Thoracic aorta (tissue), 2 donors: ENCODE data around the gene NEGR1. TPM values are rescaled to one million over a fixed set of nuclear protein-coding genes. Genes with fewer than 3 reads are reported as not detected.

Experiments
- ATAC-seq: fragments of 150-250 bp; one replicate; pipeline ENCODE4 v1.8.0; 2017; ENCODE audit warnings: low read depth; ENCODE audit not compliant: insufficient number of reproducible peaks, low FRiP score
- DNase-seq: peaks from one replicate; pipeline ENCODE4 v3.0.0-alpha.2; 2020; ENCODE audit warnings: low spot score
- H3K27ac ChIP-seq, 2 donors: fragments of 200-600 bp; sonication (generic); 1 replicate in 1 of 2; 2 replicates in 1 of 2; pipeline ENCODE4 v1.5.1; 2016; ENCODE audit warnings: mild to moderate bottlenecking in 2 of 2, moderate library complexity in 2 of 2
- H3K27me3 ChIP-seq: fragments of 200-600 bp; sonication (generic); replicated peaks from 2 replicates; pipeline ENCODE4 v1.6.0; 2016; ENCODE audit warnings: mild to moderate bottlenecking; ENCODE audit not compliant: insufficient read depth
- H3K36me3 ChIP-seq: fragments of 200-600 bp; sonication (generic); one replicate; pipeline ENCODE4 v1.5.1; 2016
- H3K4me1 ChIP-seq, 2 donors: fragments of 200-600 bp; sonication (generic); 1 replicate in 1 of 2; 2 replicates in 1 of 2; pipeline versions ENCODE4 v1.5.1 to v1.6.0; 2016; ENCODE audit warnings: low read depth in 2 of 2, mild to moderate bottlenecking in 1 of 2; ENCODE audit not compliant: control insufficient read depth in 1 of 2
- H3K4me3 ChIP-seq: fragments of 200-600 bp; sonication (generic); 2 replicates; pipeline ENCODE4 v1.5.1; 2016; ENCODE audit warnings: mild to moderate bottlenecking
- H3K9me3 ChIP-seq: fragments of 200-600 bp; sonication (generic); 2 replicates; pipeline ENCODE4 v1.5.1; 2016
- total RNA-seq, 2 donors: library from RNA; depleted of rRNA; stranded (reverse); fragments of >200 nt; gene quantifications; one replicate each; pipeline versions ENCODE4 v1.1.0 to v1.2.3, GENCODE V29; 2016
- TF ChIP-seq, protein P1 (sequence below): fragments of 200-600 bp; sonication (generic); IDR thresholded peaks from one replicate; pipeline ENCODE4 v1.5.1; 2019; ENCODE audit warnings: antibody characterized with exemption

The NEGR1 gene
- total RNA-seq, 2 donors from 2014 or later = 10.4 to 14.4 TPM

DNA sequence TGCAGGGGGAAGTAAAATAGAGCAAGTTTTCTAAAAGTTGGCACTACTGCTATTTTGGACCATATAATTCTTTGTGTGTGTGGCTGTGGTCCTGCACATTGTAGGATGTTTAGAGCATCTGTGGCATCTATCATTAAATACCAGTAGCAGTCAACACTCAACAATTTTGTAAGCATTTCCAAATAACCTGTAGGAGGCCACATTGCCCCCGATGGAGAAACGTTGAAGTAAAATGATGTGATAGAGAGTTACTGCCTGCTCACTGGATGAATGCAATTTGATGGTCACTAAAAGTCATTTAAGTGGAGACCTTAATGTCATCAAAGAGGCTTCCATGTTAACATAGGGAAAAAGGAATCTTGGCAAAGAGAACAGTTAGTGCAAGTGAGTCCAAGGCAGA is 560.8 kb downstream of the NEGR1 start:
- TF ChIP-seq, protein P1, sequence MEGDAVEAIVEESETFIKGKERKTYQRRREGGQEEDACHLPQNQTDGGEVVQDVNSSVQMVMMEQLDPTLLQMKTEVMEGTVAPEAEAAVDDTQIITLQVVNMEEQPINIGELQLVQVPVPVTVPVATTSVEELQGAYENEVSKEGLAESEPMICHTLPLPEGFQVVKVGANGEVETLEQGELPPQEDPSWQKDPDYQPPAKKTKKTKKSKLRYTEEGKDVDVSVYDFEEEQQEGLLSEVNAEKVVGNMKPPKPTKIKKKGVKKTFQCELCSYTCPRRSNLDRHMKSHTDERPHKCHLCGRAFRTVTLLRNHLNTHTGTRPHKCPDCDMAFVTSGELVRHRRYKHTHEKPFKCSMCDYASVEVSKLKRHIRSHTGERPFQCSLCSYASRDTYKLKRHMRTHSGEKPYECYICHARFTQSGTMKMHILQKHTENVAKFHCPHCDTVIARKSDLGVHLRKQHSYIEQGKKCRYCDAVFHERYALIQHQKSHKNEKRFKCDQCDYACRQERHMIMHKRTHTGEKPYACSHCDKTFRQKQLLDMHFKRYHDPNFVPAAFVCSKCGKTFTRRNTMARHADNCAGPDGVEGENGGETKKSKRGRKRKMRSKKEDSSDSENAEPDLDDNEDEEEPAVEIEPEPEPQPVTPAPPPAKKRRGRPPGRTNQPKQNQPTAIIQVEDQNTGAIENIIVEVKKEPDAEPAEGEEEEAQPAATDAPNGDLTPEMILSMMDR = no peak
- H3K4me1 ChIP-seq = no peaks in the 10 kb centered on the region
- H3K36me3 ChIP-seq = no peaks in the 10 kb centered on the region
- H3K27me3 ChIP-seq = no peaks in the 10 kb centered on the region
- DNase-seq (no peak), ATAC-seq (no peak)
- H3K9me3 ChIP-seq = no peaks in the 10 kb centered on the region
- no peak overlapping the region for H3K4me3 ChIP-seq
- no peak overlapping the region for H3K27ac ChIP-seq

DNA sequence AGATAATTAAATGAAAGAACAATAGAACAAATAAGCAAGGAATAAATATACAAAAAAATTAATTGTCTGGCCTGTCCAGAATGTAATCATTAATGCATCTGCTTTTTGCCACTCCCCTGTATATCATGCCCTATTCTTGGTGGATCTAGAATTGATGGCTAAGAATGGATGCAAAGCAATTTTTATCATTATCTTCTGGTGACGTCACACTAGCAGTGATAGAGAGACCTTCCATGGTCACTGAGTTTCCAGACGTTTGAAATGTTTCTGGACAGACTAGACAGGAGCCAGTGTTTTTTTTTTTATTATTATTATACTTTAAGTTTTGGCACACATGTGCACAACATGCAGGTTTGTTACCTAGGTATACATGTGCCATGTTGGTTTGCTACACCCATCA is 563.0 kb downstream of the NEGR1 start:
- Histone ChIP-seq H3K27me3 (no peaks in the 10 kb centered on the region), H3K4me3 (no peak overlapping the region), H3K4me1 (no peaks in the 10 kb centered on the region), H3K36me3 (no peaks in the 10 kb centered on the region), H3K27ac (no peak overlapping the region), H3K9me3 (no peaks in the 10 kb centered on the region)
- DNase-seq (no peak), ATAC-seq (no peak)
- TF ChIP-seq, protein P1 = no peak

DNA sequence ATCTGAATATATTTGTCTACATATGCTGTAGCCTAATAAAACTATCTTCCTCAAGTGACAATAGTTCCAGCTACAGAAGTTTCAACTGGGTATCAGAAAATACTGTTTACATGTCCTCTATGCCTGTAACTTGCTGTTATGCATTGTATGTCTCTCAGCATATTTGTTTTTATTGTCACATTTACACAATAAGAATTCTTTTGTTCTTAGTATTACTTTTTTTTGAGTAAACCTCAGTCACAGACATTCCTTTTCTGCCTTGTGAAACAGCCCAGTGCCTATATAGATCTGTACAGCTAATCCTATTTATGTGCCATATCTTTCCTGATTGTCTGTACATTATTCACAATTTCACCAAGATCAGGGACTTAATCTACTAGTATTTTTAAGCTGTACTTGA is 565.2 kb downstream of the NEGR1 start:
- no peaks in the 10 kb centered on the region for H3K4me1 ChIP-seq
- no peaks in the 10 kb centered on the region for H3K36me3 ChIP-seq
- H3K27me3 ChIP-seq = no peaks in the 10 kb centered on the region
- TF ChIP-seq, protein P1 = no peak
- no peak for ATAC-seq
- DNase-seq = no peak
- no peak overlapping the region for H3K4me3 ChIP-seq
- H3K9me3 ChIP-seq = no peaks in the 10 kb centered on the region
- H3K27ac ChIP-seq = no peak overlapping the region

DNA sequence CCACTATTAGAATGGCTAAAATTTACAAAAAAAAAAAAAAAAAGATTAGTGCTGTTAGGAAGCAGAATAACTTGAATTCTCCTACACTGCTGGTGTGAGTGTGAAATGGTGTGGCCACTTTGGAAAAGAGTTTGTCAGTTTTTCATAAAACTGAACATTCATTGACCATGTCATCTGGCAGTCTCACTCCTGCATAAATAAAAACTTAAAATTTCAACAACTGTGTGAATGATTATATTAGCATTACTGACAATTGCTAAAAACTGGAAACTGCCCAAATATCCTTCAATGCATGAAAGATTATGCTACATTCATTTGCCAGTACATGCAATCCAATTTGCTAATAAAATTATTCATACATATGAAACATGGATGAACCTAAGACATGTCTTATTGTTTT is 570.9 kb downstream of the NEGR1 start:
- TF ChIP-seq, protein P1 = no peak
- no peak for ATAC-seq
- Histone ChIP-seq H3K36me3 (no peaks in the 10 kb centered on the region), H3K9me3 (peaks cover 3% of the 10 kb centered on the region), H3K27me3 (no peaks in the 10 kb centered on the region), H3K4me1 (no peaks in the 10 kb centered on the region), H3K4me3 (no peak overlapping the region), H3K27ac (no peak overlapping the region)
- DNase-seq = no peak

DNA sequence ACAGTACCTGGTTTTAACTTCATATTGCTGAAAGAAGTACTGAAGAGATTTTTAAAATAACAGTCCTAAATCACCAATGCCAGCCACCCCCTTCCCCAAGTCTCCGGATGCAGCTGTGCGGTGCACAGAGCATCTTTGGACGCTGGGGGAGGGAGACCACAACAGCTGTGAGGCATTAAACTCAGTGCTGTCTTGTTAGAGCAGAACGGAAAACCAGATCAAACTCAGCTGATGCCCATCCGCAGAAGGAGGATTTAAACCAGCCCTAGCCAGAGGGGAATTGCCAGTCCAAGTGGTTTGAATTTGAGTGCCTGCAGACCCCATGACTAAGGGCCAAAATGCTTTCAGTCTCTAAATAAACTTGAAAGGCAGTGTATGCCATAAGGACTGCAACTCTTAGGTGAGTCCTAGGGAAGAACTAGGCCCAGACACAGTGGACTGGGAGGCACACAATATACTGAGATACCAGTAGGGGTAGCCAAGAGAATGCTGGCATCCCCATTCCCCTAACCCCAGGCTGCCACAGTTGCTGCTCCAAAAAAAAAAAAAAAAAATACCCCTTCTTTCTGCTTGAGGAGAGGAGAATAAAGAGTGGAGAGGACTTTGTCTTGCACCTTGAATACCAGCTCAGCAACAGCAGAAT is 576.2 kb downstream of the NEGR1 start:
- H3K36me3 ChIP-seq = no peaks in the 10 kb centered on the region
- ATAC-seq = no peak

More for the DNA sequence above, 576.2 kb downstream of the NEGR1 start:
- peaks cover 9% of the 10 kb centered on the region for H3K9me3 ChIP-seq
- TF ChIP-seq, protein P1 = no peak
- no peak overlapping the region for H3K4me3 ChIP-seq
- no peak overlapping the region for H3K27ac ChIP-seq
- no peaks in the 10 kb centered on the region for H3K4me1 ChIP-seq
- DNase-seq = no peak
- no peaks in the 10 kb centered on the region for H3K27me3 ChIP-seq
